Measurements from ENCODE around the gene CAMK2D. TPM values are rescaled to one million over a fixed set of nuclear protein-coding genes. Genes with fewer than 3 reads are reported as not detected.
A peak's percentile ranks its signal among the peaks of the same experiment; 100 is the strongest.

CAMK2D gene
- total RNA-seq, 1 experiment from 2014 or later = 35.8 TPM

DNA sequence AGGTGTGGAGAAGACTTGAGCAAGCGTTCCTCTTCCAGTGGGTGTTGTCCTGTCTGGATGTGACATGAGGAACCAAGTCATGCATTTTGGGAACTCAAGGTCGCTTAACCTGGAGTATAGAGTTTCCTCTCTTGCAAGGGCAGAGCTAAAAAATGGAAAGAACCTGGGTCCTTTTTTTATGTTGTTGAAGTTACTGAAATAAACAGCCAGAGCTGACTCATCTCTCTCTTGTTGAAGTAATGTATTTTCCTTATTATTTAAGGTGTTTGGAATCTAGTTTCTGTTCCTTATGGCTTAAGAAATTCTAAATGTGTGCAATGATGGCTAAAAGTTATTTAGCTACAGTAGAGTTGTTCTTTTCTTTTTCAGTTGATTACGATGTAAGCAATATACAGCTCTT, 314.5 kb downstream of the CAMK2D start:
- no peak for DNase-seq (ENCODE audit: low spot score)
- no peak overlapping the region for H3K27ac ChIP-seq (ENCODE audit: low read depth, low read length, poor library complexity, severe bottlenecking)
- intact Hi-C loops (cut with micrococcal nuclease; ENCODE audit: unreplicated experiment) = no loop called here
- H3K4me1 ChIP-seq (ENCODE audit: insufficient read depth, low read length, poor library complexity, severe bottlenecking) = peaks cover 16% of the 10 kb centered on the region
- no peaks in the 10 kb centered on the region for H3K27me3 ChIP-seq (replicated peaks; ENCODE audit: insufficient read depth, low read depth, low read length, poor library complexity)
- H3K9me3 ChIP-seq (ENCODE audit: low read depth, low read length, poor library complexity, severe bottlenecking) = no peaks in the 10 kb centered on the region
- BruUV-seq (replicated peaks) = no TSS peak
- ChIA-PET CTCF (no interaction called here), POLR2A (ENCODE audit: low non-redundant PET) (no interaction called here)
- H3K36me3 ChIP-seq (ENCODE audit: insufficient read depth, low read length, poor library complexity, severe bottlenecking) = no peaks in the 10 kb centered on the region
- no peak overlapping the region for H3K4me3 ChIP-seq (ENCODE audit: low read depth, low read length, poor library complexity, severe bottlenecking)
- no peak for TF ChIP-seq EZH2 (IDR thresholded peaks at IDR 0.05; ENCODE audit: borderline replicate concordance, low read depth, low read length, poor library complexity, severe bottlenecking)
- TF ChIP-seq, protein P1, sequence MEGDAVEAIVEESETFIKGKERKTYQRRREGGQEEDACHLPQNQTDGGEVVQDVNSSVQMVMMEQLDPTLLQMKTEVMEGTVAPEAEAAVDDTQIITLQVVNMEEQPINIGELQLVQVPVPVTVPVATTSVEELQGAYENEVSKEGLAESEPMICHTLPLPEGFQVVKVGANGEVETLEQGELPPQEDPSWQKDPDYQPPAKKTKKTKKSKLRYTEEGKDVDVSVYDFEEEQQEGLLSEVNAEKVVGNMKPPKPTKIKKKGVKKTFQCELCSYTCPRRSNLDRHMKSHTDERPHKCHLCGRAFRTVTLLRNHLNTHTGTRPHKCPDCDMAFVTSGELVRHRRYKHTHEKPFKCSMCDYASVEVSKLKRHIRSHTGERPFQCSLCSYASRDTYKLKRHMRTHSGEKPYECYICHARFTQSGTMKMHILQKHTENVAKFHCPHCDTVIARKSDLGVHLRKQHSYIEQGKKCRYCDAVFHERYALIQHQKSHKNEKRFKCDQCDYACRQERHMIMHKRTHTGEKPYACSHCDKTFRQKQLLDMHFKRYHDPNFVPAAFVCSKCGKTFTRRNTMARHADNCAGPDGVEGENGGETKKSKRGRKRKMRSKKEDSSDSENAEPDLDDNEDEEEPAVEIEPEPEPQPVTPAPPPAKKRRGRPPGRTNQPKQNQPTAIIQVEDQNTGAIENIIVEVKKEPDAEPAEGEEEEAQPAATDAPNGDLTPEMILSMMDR (conservative IDR thresholded peaks at IDR 0.05; ENCODE audit: low read depth, low read length) = no peak

DNA sequence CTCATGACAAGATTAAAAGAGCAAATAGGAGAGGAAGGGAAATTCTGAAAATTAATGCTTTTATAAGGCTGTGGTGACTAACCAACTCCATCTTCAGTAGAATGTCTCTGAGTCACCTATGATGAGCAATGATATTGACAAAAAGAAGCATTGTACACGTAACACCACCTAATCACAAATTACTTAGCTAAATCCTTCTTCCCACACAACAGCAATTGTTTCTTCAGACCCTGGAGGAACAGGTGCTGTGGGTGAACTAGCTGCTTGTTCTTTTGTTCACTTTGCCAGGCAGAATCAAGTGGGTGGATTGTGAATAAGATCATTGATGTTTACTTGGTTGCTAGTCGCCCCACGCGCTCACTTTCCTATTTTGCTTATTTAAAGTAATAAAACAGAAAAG, 315.5 kb downstream of the CAMK2D start:
- ChIA-PET POLR2A (ENCODE audit: low non-redundant PET) (no interaction called here), CTCF (no interaction called here)
- no TSS peak for BruUV-seq (replicated peaks)
- H3K27me3 ChIP-seq (replicated peaks; ENCODE audit: insufficient read depth, low read depth, low read length, poor library complexity) = no peaks in the 10 kb centered on the region
- intact Hi-C loops (cut with micrococcal nuclease; ENCODE audit: unreplicated experiment) = no loop called here
- no peaks in the 10 kb centered on the region for H3K9me3 ChIP-seq (ENCODE audit: low read depth, low read length, poor library complexity, severe bottlenecking)
- H3K4me1 ChIP-seq (ENCODE audit: insufficient read depth, low read length, poor library complexity, severe bottlenecking) = peaks cover 16% of the 10 kb centered on the region
- TF ChIP-seq EZH2 (IDR thresholded peaks at IDR 0.05; ENCODE audit: borderline replicate concordance, low read depth, low read length, poor library complexity, severe bottlenecking) = no peak
- TF ChIP-seq, protein P1 (conservative IDR thresholded peaks at IDR 0.05; ENCODE audit: low read depth, low read length) = no peak
- H3K4me3 ChIP-seq (ENCODE audit: low read depth, low read length, poor library complexity, severe bottlenecking) = no peak overlapping the region
- no peak for DNase-seq (ENCODE audit: low spot score)
- H3K27ac ChIP-seq (ENCODE audit: low read depth, low read length, poor library complexity, severe bottlenecking) = no peak overlapping the region
- no peaks in the 10 kb centered on the region for H3K36me3 ChIP-seq (ENCODE audit: insufficient read depth, low read length, poor library complexity, severe bottlenecking)

DNA sequence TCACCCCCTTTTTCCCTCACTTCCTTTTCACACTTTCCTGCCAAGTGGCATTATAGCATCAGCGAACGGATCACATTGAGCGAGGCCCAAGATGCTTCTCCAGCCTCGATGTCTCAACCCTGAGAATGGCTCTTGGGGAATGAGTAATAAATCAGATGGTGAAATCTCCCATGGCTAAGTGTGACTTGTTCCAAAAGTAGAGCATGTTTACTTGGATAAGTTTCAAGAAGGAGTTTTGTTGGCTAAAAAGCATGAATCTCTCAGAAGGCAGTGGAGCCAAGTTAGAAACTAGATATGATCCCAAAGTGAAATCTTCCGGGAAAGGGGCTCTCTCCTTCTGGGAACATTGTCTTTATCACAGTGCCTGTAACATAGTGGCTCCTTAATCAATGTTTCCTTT, 316.3 kb downstream of the CAMK2D start:
- Histone ChIP-seq H3K27me3 (replicated peaks; ENCODE audit: insufficient read depth, low read depth, low read length, poor library complexity) (no peaks in the 10 kb centered on the region), H3K27ac (ENCODE audit: low read depth, low read length, poor library complexity, severe bottlenecking) (no peak overlapping the region), H3K4me1 (ENCODE audit: insufficient read depth, low read length, poor library complexity, severe bottlenecking) (peaks cover 16% of the 10 kb centered on the region), H3K4me3 (ENCODE audit: low read depth, low read length, poor library complexity, severe bottlenecking) (no peak overlapping the region), H3K36me3 (ENCODE audit: insufficient read depth, low read length, poor library complexity, severe bottlenecking) (no peaks in the 10 kb centered on the region), H3K9me3 (ENCODE audit: low read depth, low read length, poor library complexity, severe bottlenecking) (no peaks in the 10 kb centered on the region)
- no TSS peak for BruUV-seq (replicated peaks)
- intact Hi-C loops (cut with micrococcal nuclease; ENCODE audit: unreplicated experiment) = no loop called here
- peak; percentile 59 for DNase-seq (ENCODE audit: low spot score)
- ChIA-PET POLR2A (ENCODE audit: low non-redundant PET) (no interaction called here), CTCF (no interaction called here)
- TF ChIP-seq, protein P1 (conservative IDR thresholded peaks at IDR 0.05; ENCODE audit: low read depth, low read length) = no peak
- no peak for TF ChIP-seq EZH2 (IDR thresholded peaks at IDR 0.05; ENCODE audit: borderline replicate concordance, low read depth, low read length, poor library complexity, severe bottlenecking)
